IgD-negative memory B cell (primary cell): ENCODE measurements around the gene CD83. TPM values are rescaled to one million over a fixed set of nuclear protein-coding genes. Genes with fewer than 3 reads are reported as not detected.
"Not testable (repeated sequence)": the region's sequence is repeated elsewhere in the genome, so short reads cannot be mapped to it uniquely, and the experiment has no call there.

Source experiments
- H3K27ac Mint-ChIP-seq, 3 donors: one replicate each; pipeline ENCODE4 v1.8.0; 2020 to 2022; ENCODE audit warnings: mild to moderate bottlenecking in 3 of 3, mixed read lengths in 3 of 3, moderate library complexity in 1 of 3
- H3K27me3 Mint-ChIP-seq: one replicate; pipeline ENCODE4 v1.8.0; 2021; ENCODE audit warnings: mixed read lengths
- H3K36me3 Mint-ChIP-seq: one replicate; pipeline ENCODE4 v1.8.0; 2020; ENCODE audit warnings: mild to moderate bottlenecking, mixed read lengths
- H3K4me1 Mint-ChIP-seq, 3 donors: one replicate each; pipeline ENCODE4 v1.8.0; 2020 to 2022; ENCODE audit warnings: mixed read lengths in 3 of 3, mild to moderate bottlenecking in 1 of 3
- H3K4me3 Mint-ChIP-seq, 4 donors: one replicate each; pipeline ENCODE4 v1.8.0; 2020 to 2022; ENCODE audit warnings: mild to moderate bottlenecking in 4 of 4, mixed read lengths in 4 of 4, moderate library complexity in 3 of 4
- H3K9me3 Mint-ChIP-seq, 3 donors: one replicate each; pipeline ENCODE4 v1.8.0; 2020 to 2021; ENCODE audit warnings: mixed read lengths in 3 of 3, mild to moderate bottlenecking in 1 of 3
- polyA plus RNA-seq: library from polyadenylated mRNA; unstranded; fragments of 300-500 nt; fragmentation: Illumina TruSeq; gene quantifications from one replicate; pipeline ENCODE4 v1.2.3, GENCODE V29; 2021

CD83 gene, protein sequence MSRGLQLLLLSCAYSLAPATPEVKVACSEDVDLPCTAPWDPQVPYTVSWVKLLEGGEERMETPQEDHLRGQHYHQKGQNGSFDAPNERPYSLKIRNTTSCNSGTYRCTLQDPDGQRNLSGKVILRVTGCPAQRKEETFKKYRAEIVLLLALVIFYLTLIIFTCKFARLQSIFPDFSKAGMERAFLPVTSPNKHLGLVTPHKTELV
- polyA plus RNA-seq = 43.8 TPM

DNA sequence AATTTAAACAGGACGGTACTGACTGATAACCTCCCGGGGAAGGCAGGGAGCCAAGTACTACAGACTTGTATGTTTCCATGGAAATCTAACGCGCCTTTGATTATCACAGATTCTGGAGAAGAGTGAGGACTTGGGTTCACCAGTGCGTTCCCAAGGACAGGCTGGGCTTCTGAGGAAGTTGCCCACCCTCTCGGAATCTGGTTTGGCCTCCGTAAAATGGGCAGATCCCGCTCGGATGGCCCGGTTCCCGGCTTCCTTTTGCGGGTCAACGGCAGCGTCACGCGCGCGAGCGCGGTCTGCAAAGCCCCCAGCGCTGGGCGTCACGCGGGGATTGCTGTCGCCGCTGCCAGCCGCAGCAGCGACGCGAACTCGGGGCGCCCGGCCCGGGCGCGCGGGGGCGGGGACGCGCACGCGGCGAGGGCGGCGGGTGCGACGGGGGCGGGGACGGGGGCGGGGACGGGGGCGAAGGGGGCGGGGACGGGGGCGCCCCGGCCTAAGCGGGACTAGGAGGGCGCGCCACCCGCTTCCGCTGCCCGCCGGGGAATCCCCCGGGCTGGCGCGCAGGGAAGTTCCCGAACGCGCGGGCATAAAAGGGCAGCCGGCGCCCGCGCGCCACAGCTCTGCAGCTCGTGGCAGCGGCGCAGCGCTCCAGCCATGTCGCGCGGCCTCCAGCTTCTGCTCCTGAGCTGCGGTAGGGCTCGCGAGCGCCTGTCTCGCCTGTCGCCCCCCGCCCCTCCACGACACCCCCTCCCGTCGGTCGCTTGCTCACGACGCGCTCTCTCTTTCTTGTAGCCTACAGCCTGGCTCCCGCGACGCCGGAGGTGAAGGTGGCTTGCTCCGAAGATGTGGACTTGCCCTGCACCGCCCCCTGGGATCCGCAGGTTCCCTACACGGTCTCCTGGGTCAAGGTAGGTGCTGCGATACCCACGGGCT lies at the start of gene CD83:
CD83 (plus strand) TSS at position 615 of the 933 bp plus-strand sequence; CDS start at position 655, 40 bp downstream.
- H3K27me3 Mint-ChIP-seq = no peaks in the 10 kb centered on the region
- peak within 1 kb of the TSS; percentile 94 to 100 (median 98) for H3K4me3 Mint-ChIP-seq
- no peaks in the 10 kb centered on the region for H3K9me3 Mint-ChIP-seq
- peak within 1 kb of the TSS; percentile 87 to 100 (median 98) for H3K27ac Mint-ChIP-seq
- peaks cover 12% of the 10 kb centered on the region for H3K36me3 Mint-ChIP-seq
- H3K4me1 Mint-ChIP-seq = peaks cover 26 to 38% (median 37%) of the 10 kb centered on the region in 3 donors

DNA sequence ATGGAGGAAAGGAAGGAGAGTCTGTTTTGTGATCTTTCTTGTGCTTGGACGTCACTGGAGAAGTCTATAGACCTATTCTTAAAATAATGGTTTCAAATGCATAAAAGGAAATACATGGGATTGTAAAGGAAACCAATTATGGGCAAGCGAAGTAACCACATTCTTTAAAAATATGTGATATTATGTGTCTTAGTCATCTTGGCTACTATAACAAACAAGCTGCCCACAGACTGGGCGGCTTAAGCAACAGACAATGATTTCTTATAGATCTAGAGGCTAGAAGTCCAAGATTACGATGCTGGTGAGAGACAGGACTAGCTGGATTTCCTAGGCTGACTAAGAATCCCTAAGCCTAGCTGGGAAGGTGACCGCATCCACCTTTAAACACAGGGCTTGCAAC lies 49.4 kb upstream of the CD83 start:
- peak overlapping the region in 1 of 3 donors; percentile 54 for H3K27ac Mint-ChIP-seq
- no peak overlapping the region for H3K4me3 Mint-ChIP-seq

DNA sequence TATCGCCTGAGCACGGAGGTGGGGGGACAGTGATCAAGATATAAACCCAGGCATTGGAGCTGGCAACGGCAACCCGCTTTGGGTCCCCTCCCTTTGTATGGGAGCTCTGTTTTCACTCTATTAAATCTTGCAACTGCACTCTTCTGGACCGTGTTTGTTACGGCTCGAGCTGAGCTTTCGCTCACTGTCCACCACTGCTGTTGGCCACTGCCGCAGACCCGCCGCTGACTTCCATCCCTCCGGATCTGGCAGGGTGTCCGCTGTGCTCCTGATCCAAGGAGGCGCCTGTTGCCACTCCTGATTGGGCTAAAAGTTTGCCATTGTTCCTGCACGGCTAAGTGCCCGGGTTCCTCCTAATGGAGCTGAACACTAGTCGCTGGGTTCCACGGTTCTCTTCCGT lies 48.9 kb upstream of the CD83 start:
- no peak overlapping the region for H3K4me3 Mint-ChIP-seq
- H3K9me3 Mint-ChIP-seq = no peaks in the 10 kb centered on the region
- H3K36me3 Mint-ChIP-seq = no peaks in the 10 kb centered on the region
- peaks cover 3 to 11% (median 11%) of the 10 kb centered on the region in 3 donors for H3K4me1 Mint-ChIP-seq
- peak overlapping the region in 1 of 3 donors; percentile 54 for H3K27ac Mint-ChIP-seq
- no peaks in the 10 kb centered on the region for H3K27me3 Mint-ChIP-seq

More for the DNA sequence above, 49.4 kb upstream of the CD83 start:
- Mint-ChIP-seq H3K9me3 (no peaks in the 10 kb centered on the region), H3K27me3 (no peaks in the 10 kb centered on the region), H3K4me1 (peaks cover 3 to 10% (median 9%) of the 10 kb centered on the region in 3 donors), H3K36me3 (no peaks in the 10 kb centered on the region)

DNA sequence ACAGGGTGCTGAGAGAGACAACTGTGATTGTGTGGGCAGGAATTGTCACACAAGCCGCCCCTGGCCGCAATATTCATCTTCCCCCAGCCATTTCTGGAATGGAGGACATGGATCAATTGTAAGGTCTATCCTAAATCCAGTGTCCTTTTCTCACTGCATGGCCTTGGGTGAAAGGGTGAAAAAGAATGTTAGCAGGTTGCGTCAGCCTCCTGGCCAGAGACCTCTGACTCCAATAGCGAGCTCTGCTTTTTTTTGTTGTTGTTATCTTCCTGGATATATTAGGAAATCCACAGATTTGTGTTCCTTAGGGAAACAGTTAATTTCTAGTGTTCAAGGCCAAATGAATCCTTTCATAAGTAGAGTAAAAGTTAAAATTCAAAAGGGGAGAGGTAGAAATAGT lies 47.1 kb upstream of the CD83 start:
- peak overlapping the region in 1 of 3 donors; percentile 40 for H3K27ac Mint-ChIP-seq
- no peaks in the 10 kb centered on the region for H3K36me3 Mint-ChIP-seq
- peaks cover 19 to 26% (median 24%) of the 10 kb centered on the region in 3 donors for H3K4me1 Mint-ChIP-seq
- H3K4me3 Mint-ChIP-seq = no peak overlapping the region
- H3K27me3 Mint-ChIP-seq = no peaks in the 10 kb centered on the region
- no peaks in the 10 kb centered on the region for H3K9me3 Mint-ChIP-seq

DNA sequence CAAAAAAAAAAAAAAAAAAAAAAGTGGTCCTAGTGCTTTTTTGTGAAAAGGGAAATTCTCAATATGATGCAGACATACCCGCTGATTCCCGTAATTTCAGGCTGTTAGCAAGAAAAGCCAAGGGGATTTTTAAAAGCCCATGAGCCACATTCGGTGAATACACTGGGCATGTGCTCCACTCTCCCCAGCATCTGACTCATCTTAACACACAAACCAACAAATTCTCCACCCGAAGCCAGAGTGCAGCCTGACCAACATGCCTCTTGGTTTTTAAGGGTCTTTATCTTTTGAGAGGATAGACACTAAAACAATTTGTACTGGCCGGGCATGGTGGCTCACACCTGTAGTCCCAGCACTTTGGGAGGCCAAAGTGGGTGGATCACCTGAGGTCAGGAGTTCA lies 45.5 kb upstream of the CD83 start:
- Mint-ChIP-seq H3K27ac (peak overlapping the region in 1 of 3 donors; percentile 49), H3K9me3 (no peaks in the 10 kb centered on the region), H3K4me1 (peaks cover 17 to 23% (median 22%) of the 10 kb centered on the region in 3 donors), H3K4me3 (peak overlapping the region in 1 of 4 donors; percentile 45), H3K27me3 (no peaks in the 10 kb centered on the region), H3K36me3 (no peaks in the 10 kb centered on the region)

DNA sequence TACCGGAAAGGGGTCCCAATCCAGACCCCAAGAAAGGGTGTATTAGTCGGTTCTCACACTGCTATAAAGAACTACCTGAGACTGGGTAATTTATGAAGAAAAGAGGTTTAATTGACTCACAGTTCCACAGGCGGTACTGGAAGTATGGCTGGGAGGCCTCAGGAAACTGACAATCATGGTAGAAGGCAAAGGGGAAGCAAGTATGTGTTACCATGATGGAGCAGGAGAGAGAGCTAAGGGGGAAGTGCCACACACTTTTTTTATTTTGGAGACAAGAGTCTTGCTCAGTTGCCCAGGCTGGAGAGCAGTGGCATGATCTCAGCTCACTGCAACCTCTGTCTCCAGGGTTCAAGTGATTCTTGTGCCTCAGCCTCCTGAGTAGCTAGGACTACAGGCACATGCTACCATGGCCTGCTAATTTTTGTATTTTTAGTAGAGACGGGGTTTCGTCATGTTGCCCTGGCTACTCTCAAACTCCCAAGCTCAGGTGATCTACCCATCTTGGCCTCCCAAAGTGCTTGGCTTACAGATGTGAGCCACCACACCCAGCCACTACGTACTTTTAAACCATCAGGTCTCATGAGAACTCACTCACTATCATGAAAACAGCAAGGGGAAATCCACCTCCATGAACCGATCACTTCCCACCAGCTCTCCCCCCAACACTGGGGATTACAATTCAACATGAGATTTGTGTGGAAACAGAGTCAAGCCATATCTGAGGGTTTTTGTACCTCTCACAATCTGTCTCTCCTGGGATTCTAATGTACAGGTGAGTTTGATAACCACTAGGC lies 43.8 kb upstream of the CD83 start:
- Mint-ChIP-seq H3K27ac (peak overlapping the region; percentile 89 to 96 (median 92)), H3K4me1 (peaks cover 22 to 25% (median 24%) of the 10 kb centered on the region in 3 donors)
- not testable (repeated sequence) for H3K9me3 Mint-ChIP-seq

DNA sequence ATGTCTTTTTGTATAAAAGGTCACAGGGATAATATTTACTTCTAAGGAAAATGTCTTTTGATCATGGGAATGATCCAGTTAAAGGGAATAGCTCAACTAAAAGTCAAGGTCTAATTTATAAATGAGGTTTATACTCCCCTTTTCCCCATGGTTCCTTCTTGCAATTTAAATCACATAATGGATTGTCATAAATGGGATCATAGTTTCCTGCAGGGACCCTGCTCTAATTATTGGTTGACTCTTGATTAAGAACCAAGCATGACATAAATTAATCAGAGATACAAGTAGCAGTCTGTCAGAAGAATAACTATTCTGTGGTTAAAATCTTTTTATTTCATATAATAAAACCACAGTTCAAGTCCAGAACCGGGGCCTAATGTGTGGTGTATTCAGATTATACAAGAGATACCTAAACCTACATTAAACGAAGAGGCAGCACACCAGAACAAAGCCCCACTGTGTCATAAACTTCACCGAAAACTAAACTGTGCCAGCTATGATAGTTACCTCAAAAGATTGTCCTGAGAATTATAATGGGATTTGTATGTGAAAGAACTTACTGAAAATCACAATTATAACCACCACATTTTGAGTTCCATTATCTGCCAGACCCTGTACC lies 43.0 kb upstream of the CD83 start:
- Mint-ChIP-seq H3K36me3 (no peaks in the 10 kb centered on the region), H3K9me3 (peaks cover 0 to 2% (median 0%) of the 10 kb centered on the region in 3 donors), H3K27ac (peak overlapping the region; percentile 89 to 96 (median 92)), H3K4me3 (peak overlapping the region; percentile 80 to 90 (median 85)), H3K4me1 (peaks cover 22 to 25% (median 24%) of the 10 kb centered on the region in 3 donors), H3K27me3 (peaks cover 3% of the 10 kb centered on the region)

More for the DNA sequence above, 43.8 kb upstream of the CD83 start:
- not testable (repeated sequence) for H3K36me3 Mint-ChIP-seq, H3K27me3 Mint-ChIP-seq
- H3K4me3 Mint-ChIP-seq = peak overlapping the region; percentile 44 to 90 (median 76)

DNA sequence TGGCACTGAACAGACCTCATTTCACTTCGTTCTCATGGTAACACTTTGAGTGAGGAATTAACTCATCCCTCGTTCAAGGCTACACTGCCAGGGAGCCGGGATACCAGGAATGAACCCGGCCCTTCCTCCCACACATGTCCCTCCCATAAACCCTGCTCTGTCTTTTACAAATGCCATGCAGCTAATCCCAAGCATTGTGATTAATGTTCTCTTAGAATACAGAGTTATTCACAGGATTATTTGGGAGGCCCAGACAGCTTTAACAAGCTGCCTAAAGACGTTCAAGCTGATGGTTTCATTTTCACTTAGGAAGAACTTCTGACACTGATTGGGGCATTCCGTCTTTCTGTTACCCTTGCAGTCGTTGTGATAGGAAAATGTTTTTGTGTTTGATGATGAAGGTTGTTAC lies 42.5 kb upstream of the CD83 start:
- Mint-ChIP-seq H3K4me1 (peaks cover 22 to 25% (median 24%) of the 10 kb centered on the region in 3 donors), H3K4me3 (peak overlapping the region; percentile 80 to 90 (median 85)), H3K36me3 (no peaks in the 10 kb centered on the region), H3K9me3 (peaks cover 0 to 2% (median 0%) of the 10 kb centered on the region in 3 donors), H3K27me3 (peaks cover 3% of the 10 kb centered on the region), H3K27ac (peak overlapping the region; percentile 89 to 96 (median 92))

DNA sequence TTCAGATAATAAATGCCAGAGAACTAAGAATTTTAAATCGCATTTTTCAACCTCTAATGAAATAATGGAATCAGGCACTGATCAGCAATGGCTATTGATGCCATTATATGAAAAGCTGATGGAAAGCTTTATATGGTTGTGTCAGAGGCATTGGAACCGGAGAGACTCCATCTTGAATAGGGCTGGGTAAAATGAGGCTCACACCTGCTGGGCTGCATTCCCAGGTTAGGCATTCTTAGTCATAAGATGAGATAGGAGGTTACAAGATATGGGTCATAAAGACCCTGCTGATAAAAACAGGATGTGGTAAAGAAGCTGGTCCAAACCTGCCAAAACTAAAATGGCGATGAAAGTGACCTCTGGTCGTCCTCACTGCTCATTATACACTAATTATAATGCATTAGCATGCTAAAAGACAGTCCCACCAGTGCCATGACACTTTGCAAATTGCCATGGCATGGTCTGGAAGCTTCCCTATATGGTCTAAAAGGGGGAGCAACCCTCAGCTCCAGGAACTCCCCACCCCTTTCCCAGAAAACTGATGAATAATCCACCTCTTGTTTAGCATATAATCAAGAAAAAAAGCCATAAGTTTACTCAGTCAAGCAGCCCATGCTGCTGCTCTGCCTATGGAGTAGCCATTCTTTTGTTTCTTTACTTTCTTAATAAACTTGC lies 40.2 kb upstream of the CD83 start:
- Mint-ChIP-seq H3K36me3 (no peaks in the 10 kb centered on the region), H3K27ac (peak overlapping the region in 2 of 3 donors; percentile 58), H3K27me3 (peaks cover 3% of the 10 kb centered on the region), H3K4me1 (peaks cover 24 to 27% (median 25%) of the 10 kb centered on the region in 3 donors), H3K4me3 (peak overlapping the region in 1 of 4 donors; percentile 15), H3K9me3 (peaks cover 0 to 2% (median 0%) of the 10 kb centered on the region in 3 donors)

DNA sequence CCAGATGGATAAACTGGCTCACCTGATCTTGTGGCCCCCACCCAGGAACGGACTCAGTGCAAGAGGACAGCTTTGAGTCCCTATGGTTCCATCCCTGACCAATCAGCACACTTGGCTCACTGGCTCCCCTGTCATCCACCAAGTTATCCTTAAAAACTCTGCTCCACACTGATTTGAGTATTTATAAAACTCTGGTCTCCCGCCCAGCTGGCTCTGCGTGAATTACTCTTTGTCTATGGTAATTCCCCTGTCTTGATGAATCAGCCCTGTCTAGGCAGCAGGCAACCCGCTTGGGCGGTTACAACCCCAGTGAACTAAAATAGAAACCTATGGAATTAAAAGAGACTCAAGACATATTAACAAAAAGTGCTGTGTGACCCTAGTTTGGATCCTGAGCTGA lies 38.1 kb upstream of the CD83 start:
- Mint-ChIP-seq H3K27me3 (peaks cover 3% of the 10 kb centered on the region), H3K27ac (peak overlapping the region in 1 of 3 donors; percentile 78), H3K36me3 (no peaks in the 10 kb centered on the region), H3K4me3 (no peak overlapping the region), H3K4me1 (peaks cover 15 to 26% (median 17%) of the 10 kb centered on the region in 3 donors), H3K9me3 (peaks cover 0 to 2% (median 0%) of the 10 kb centered on the region in 3 donors)

DNA sequence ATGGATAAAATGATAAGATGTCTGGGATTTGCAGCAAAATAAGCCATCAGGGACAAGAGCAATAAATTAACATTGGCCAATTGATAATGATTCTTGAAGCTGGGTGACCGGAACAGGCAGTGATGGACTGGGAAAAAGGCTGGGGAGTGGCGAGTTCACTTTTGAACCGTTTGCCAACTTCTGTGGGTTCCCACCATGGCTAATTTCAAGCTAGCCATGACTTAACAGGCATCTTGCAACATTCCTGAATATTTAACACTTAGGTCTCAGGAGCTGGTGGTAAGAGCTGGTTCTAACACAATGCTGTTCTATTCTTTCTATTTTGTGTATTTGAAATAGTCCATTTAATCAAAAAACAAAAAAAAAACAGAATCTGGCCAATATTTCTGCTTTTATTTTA lies 37.6 kb upstream of the CD83 start:
- Mint-ChIP-seq H3K36me3 (no peaks in the 10 kb centered on the region), H3K27me3 (peaks cover 3% of the 10 kb centered on the region), H3K4me1 (peaks cover 12 to 22% (median 16%) of the 10 kb centered on the region in 3 donors), H3K9me3 (peaks cover 0 to 2% (median 0%) of the 10 kb centered on the region in 3 donors), H3K4me3 (no peak overlapping the region), H3K27ac (no peak overlapping the region)

DNA sequence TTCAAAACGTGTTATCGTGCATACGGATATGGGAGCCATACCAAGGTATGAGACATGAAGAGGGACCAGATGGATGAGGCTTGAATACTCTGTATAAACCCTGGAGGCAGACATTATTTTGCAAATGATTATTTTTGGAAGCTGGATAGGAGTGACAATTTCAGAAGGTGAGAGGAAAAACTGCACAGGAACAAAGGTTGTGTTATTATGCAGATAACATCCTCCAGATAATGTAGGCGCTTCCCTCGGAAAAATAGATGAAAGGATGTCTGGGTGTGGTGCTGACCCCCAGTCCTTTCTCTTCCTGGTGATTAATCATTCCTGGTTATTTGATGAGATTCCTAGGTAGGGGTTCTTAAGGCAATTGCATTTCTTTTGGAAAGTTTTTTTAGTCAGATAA lies 36.4 kb upstream of the CD83 start:
- peaks cover 3% of the 10 kb centered on the region for H3K27me3 Mint-ChIP-seq

DNA sequence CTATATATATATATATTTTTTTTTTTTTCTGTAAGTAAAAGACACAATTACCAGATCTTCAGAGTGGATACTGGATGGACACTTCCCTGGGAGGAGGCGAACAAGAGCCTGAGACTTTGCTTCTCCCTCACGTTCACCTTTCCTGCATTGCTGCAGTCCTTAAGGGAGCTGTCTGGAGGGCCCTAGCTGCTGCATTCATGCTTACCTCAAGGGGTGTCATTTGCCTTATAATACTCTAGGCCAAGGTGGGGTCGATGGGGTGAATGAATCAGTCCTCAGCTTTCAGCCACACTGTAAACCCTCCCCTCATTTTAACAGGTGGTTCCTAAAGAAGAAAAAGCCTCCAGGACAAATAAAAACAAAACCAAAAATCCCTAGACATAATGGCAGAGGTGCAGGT lies 34.8 kb upstream of the CD83 start:
- Mint-ChIP-seq H3K4me3 (no peak overlapping the region), H3K27me3 (peaks cover 3% of the 10 kb centered on the region), H3K4me1 (peaks cover 12 to 30% (median 14%) of the 10 kb centered on the region in 3 donors), H3K27ac (no peak overlapping the region), H3K36me3 (no peaks in the 10 kb centered on the region), H3K9me3 (peaks cover 0 to 2% (median 0%) of the 10 kb centered on the region in 3 donors)

More for the DNA sequence above, 36.4 kb upstream of the CD83 start:
- Mint-ChIP-seq H3K4me3 (no peak overlapping the region), H3K9me3 (peaks cover 0 to 2% (median 0%) of the 10 kb centered on the region in 3 donors), H3K27ac (no peak overlapping the region), H3K36me3 (no peaks in the 10 kb centered on the region), H3K4me1 (peaks cover 14 to 25% (median 18%) of the 10 kb centered on the region in 3 donors)
